Hematopoietic multipotent progenitor cell treated with erythropoietin and hydrocortisone succinate and interleukin-3 and kit ligand, for 4 days (in vitro differentiated cells): ENCODE results near the gene FNBP1.
"Not testable (repeated sequence)": the region's sequence is repeated elsewhere in the genome, so short reads cannot be mapped to it uniquely, and the experiment has no call there.

ENCODE experiments used
- DNase-seq: peaks from one replicate; pipeline ENCODE4 v3.0.0-alpha.2; 2015

FNBP1 gene

GRCh38 chr9:129910628-129911567 lies 132.1 kb downstream of the FNBP1 start:
- DNase-seq = peak; percentile 97

GRCh38 chr9:129909851-129910250 lies 133.1 kb downstream of the FNBP1 start:
- peak; percentile 25 for DNase-seq

GRCh38 chr9:129908906-129909305 lies 134.1 kb downstream of the FNBP1 start:
- no peak for DNase-seq

GRCh38 chr9:129907201-129907600 lies 135.8 kb downstream of the FNBP1 start:
- no peak for DNase-seq

GRCh38 chr9:129906298-129906697 lies 136.7 kb downstream of the FNBP1 start:
- no peak for DNase-seq

GRCh38 chr9:129904734-129905133 lies 138.3 kb downstream of the FNBP1 start:
- DNase-seq = no peak

GRCh38 chr9:129902740-129903134 lies 140.3 kb downstream of the FNBP1 start:
- DNase-seq = no peak

- no peak for DNase-seq
Observed at GRCh38 chr9:129901993-129902739, 140.8 kb downstream of the FNBP1 start.

- DNase-seq = no peak
Observed at GRCh38 chr9:129900263-129901027, 142.5 kb downstream of the FNBP1 start.

GRCh38 chr9:129899620-129900019 lies 143.4 kb downstream of the FNBP1 start:
- no peak for DNase-seq

GRCh38 chr9:129898185-129898584 lies 144.8 kb downstream of the FNBP1 start:
- DNase-seq = peak; percentile 39

GRCh38 chr9:129897263-129897662 lies 145.7 kb downstream of the FNBP1 start:
- no peak for DNase-seq

GRCh38 chr9:129895376-129896268 lies 147.4 kb downstream of the FNBP1 start:
- peak; percentile 86 for DNase-seq

GRCh38 chr9:129894120-129894823 lies 148.7 kb downstream of the FNBP1 start:
- no peak for DNase-seq

- no peak for DNase-seq
Observed at GRCh38 chr9:129891569-129891968, 151.4 kb downstream of the FNBP1 start.

GRCh38 chr9:129890718-129891299 lies 152.2 kb downstream of the FNBP1 start:
- not testable (repeated sequence) for DNase-seq

GRCh38 chr9:129889941-129890717 lies 152.9 kb downstream of the FNBP1 start:
- DNase-seq = peak; percentile 93

- DNase-seq = peak; percentile 46
Observed at GRCh38 chr9:129889122-129889940, 153.7 kb downstream of the FNBP1 start.
